ENCODE data around the gene RNF144A. TPM values are rescaled to one million over a fixed set of nuclear protein-coding genes. Genes with fewer than 3 reads are reported as not detected.
A peak's percentile ranks its signal among the peaks of the same experiment; 100 is the strongest.

Gene RNF144A
- total RNA-seq (1.6 and 2.5 TPM in 2 replicates), polyA plus RNA-seq (0.87 and 1.2 TPM in 2 replicates), polyA minus RNA-seq (2.4 and 2.6 TPM in 2 replicates)
- 1.3 TPM for total RNA-seq (2013)

DNA sequence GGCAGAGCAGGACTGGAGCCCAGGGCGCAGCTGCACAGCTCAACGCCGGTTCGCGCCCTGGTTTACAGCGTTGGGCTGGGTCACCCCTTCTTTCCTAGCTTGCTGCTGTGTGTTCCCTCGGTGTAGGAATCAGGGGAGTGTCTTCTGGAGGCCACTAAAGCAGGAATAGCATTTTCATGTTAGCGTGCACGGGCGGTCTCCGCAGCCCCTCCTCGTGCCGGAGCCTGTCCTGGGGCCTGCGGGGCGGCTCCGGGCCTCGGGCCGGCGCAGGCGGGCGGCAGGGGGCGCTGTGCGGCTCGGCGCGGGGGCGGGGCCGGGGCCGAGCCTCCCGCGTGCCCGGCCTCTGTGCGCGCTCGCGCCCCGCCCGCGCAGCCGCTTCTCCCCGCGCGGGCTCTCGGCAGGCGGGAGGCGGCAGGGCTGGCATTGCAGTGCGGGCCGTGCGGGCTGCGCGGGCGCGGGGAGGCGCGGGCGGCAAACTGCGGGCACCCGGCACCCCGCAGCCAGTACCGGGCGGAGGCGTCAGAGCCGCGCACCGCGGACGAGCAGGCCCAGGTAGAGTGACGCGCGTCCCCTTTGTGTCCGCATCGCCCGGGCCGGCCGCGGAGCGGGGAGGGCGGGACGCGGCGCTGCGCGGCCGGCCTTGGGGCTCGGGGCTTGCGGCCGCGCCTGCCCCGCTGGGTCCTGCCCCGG lies at the start of gene RNF144A:
TSS of gene RNF144A (plus strand) at position 342 of the 690 bp plus-strand sequence. CDS start 79,515 bp downstream, outside the sequence.
- Histone ChIP-seq H3K27me3 (replicated peaks in 1 of 4; ENCODE audit: control extremely low read depth in 1 of 4, control insufficient read depth in 3 of 4, insufficient read depth in 4 of 4, low read length in 3 of 4) (peaks cover 0 to 17% (median 4%) of the 10 kb centered on the region in 4 experiments), H3K9me3 (ENCODE audit: control extremely low read depth in 1 of 3, control insufficient read depth in 2 of 3, insufficient read depth in 1 of 3, low read length in 2 of 3) (peaks cover 0 to 9% (median 0%) of the 10 kb centered on the region in 3 donors), H3K27ac (ENCODE audit: low read length in 2 of 2) (no peak within 1 kb of the TSS), H3K36me3 (replicated peaks in 1 of 2; ENCODE audit: control extremely low read depth in 1 of 2, control insufficient read depth in 1 of 2, extremely low read depth in 1 of 2, insufficient read depth in 2 of 2, low read length in 1 of 2) (no peaks in the 10 kb centered on the region), H3K79me2 (ENCODE audit: control insufficient read depth, insufficient read depth, low read length) (no peaks in the 10 kb centered on the region), H2AFZ (ENCODE audit: insufficient read depth, low read depth, low read length, poor library complexity, severe bottlenecking) (peak within 1 kb of the TSS; percentile 64), H3K9ac (ENCODE audit: low read length) (peak within 1 kb of the TSS; percentile 62), H3K4me2 (replicated peaks; ENCODE audit: low read depth, low read length, poor library complexity, severe bottlenecking) (peak within 1 kb of the TSS; percentile 94), H4K20me1 (ENCODE audit: control insufficient read depth, insufficient read depth, low read length, poor library complexity, severe bottlenecking) (no peaks in the 10 kb centered on the region), H3K4me3 (ENCODE audit: control extremely low read depth in 1 of 5, extremely low read depth in 1 of 5, insufficient read depth in 1 of 5, low read depth in 2 of 5, low read length in 4 of 5) (peak within 1 kb of the TSS in 4 of 5 experiments; percentile 25 to 57 (median 48)), H3K4me1 (ENCODE audit: control insufficient read depth in 2 of 2, insufficient read depth in 2 of 2, low read length in 2 of 2) (peaks cover 7 to 13% of the 10 kb centered on the region in 2 donors)
- H3K4me3 Mint-ChIP-seq, result peak within 1 kb of the TSS; percentile 78
- 5% methylated on average over 90 of the region's 90 CpGs for WGBS (ENCODE audit: insufficient coverage)
- peaks cover 8% of the 10 kb centered on the region for H3K27me3 Mint-ChIP-seq
- TF ChIP-seq CTCF (IDR thresholded peaks at IDR 0.05) (peak; percentile 52), EZH2 (IDR thresholded peaks at IDR 0.05; ENCODE audit: borderline replicate concordance, insufficient read depth, low read depth, low read length, poor library complexity, severe bottlenecking) (no peak)
- CTCF ChIA-PET, result interaction anchor here (0.6 to 2.1 kb wide), 13 partner anchors 9 to 127 kb away, joined by 3 to 15 read pairs (median 5); partner anchors contain the start of genes CMPK2 and RSAD2
- peak within 1 kb of the TSS; percentile 10 for H3K27ac Mint-ChIP-seq
- H3K9me3 Mint-ChIP-seq (ENCODE audit: insufficient read depth), result no peaks in the 10 kb centered on the region
- POLR2A ChIA-PET, result no interaction called here
- peak; percentile 94 for ATAC-seq (ENCODE audit: low read depth)
- peaks cover 5% of the 10 kb centered on the region for H3K4me1 Mint-ChIP-seq
- DNase-seq, result peak; percentile 77
- intact Hi-C loops (cut with micrococcal nuclease), result loop anchor here (5.0 kb wide), 2 partner anchors 50 to 85 kb away; partner anchors contain the start of gene CMPK2

DNA sequence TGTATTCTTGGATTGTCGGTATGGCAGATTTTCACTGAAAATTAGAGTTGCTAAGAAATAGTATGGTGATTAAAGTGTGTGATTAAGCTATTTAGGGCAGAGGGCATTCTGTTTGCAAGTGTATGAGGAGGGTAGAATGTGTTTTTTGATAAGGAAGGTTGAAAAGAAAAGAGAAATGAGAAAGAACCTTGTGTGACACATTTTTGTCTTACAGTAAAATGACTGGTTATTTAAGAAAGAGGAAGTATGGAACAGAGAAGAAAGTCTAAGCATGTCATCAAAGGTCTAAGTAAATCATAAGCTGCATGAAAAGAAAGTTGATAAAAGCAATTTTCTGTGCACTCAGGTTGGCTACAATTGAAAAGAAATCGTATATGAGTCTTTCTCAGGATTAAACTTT lies 44.8 kb upstream of the RNF144A start:
- ATAC-seq (ENCODE audit: low read depth) (no peak), DNase-seq (peak; percentile 18)
- Mint-ChIP-seq H3K27ac (peak overlapping the region; percentile 7), H3K4me3 (peak overlapping the region; percentile 3), H3K27me3 (no peaks in the 10 kb centered on the region), H3K4me1 (peaks cover 22% of the 10 kb centered on the region), H3K9me3 (ENCODE audit: insufficient read depth) (no peaks in the 10 kb centered on the region)
- 86% methylated on average over 1 of the region's 2 CpGs for WGBS (ENCODE audit: insufficient coverage)
- no peak overlapping the region for H3K9ac ChIP-seq (ENCODE audit: low read length)
- H3K4me3 ChIP-seq (ENCODE audit: control extremely low read depth in 1 of 5, extremely low read depth in 1 of 5, insufficient read depth in 1 of 5, low read depth in 2 of 5, low read length in 4 of 5), result no peak overlapping the region
- ChIA-PET POLR2A (no interaction called here), CTCF (interaction anchor here (1.0 kb wide), 1 partner anchor 172 kb away, joined by 4 read pairs; no protein-coding TSS in a partner anchor)
- no peak overlapping the region for H3K4me2 ChIP-seq (replicated peaks; ENCODE audit: low read depth, low read length, poor library complexity, severe bottlenecking)
- intact Hi-C loops (cut with micrococcal nuclease), result no loop called here
- no peak overlapping the region for H3K27ac ChIP-seq (ENCODE audit: low read length in 2 of 2)
- no peaks in the 10 kb centered on the region for H3K79me2 ChIP-seq (ENCODE audit: control insufficient read depth, insufficient read depth, low read length)
- peaks cover 5 to 12% of the 10 kb centered on the region in 2 donors for H3K4me1 ChIP-seq (ENCODE audit: control insufficient read depth in 2 of 2, insufficient read depth in 2 of 2, low read length in 2 of 2)
- TF ChIP-seq CTCF (IDR thresholded peaks at IDR 0.05) (no peak), EZH2 (IDR thresholded peaks at IDR 0.05; ENCODE audit: borderline replicate concordance, insufficient read depth, low read depth, low read length, poor library complexity, severe bottlenecking) (no peak)
- no peaks in the 10 kb centered on the region for H3K27me3 ChIP-seq (replicated peaks in 1 of 4; ENCODE audit: control extremely low read depth in 1 of 4, control insufficient read depth in 3 of 4, insufficient read depth in 4 of 4, low read length in 3 of 4)
- H2AFZ ChIP-seq (ENCODE audit: insufficient read depth, low read depth, low read length, poor library complexity, severe bottlenecking), result peak overlapping the region; percentile 41
- H3K9me3 ChIP-seq (ENCODE audit: control extremely low read depth in 1 of 3, control insufficient read depth in 2 of 3, insufficient read depth in 1 of 3, low read length in 2 of 3), result no peaks in the 10 kb centered on the region
- H4K20me1 ChIP-seq (ENCODE audit: control insufficient read depth, insufficient read depth, low read length, poor library complexity, severe bottlenecking), result no peaks in the 10 kb centered on the region
- no peaks in the 10 kb centered on the region for H3K36me3 ChIP-seq (replicated peaks in 1 of 2; ENCODE audit: control extremely low read depth in 1 of 2, control insufficient read depth in 1 of 2, extremely low read depth in 1 of 2, insufficient read depth in 2 of 2, low read length in 1 of 2)
